HCT116 (cell line): Measurements from ENCODE around the gene DENND4A.

Source experiments
- CEBPB ChIP-seq: IDR thresholded peaks from 2 replicates; pipeline ENCODE4 v1.6.1; 2012; ENCODE audit warnings: low read depth
- EZH2 ChIP-seq: fragments of 200-600 bp; sonication (generic); IDR thresholded peaks from 2 replicates; pipeline ENCODE4 v1.6.1; 2017; ENCODE audit warnings: antibody characterized with exemption, mixed run types
- EZH2phosphoT487 ChIP-seq: fragments of 200-600 bp; IDR thresholded peaks from 2 replicates; pipeline ENCODE4 v1.6.1; 2018; ENCODE audit warnings: antibody characterized with exemption, borderline replicate concordance
- FOSL1 ChIP-seq: IDR thresholded peaks from 2 replicates; pipeline ENCODE4 v1.6.1; 2012; ENCODE audit warnings: low read depth
- POLR2A ChIP-seq: IDR thresholded peaks from 2 replicates; pipeline ENCODE4 v1.7.0; 2011; ENCODE audit warnings: borderline replicate concordance; ENCODE audit not compliant: insufficient read depth, insufficient read length; ENCODE audit errors: extremely low read depth
- POLR2AphosphoS5 ChIP-seq: IDR thresholded peaks from 2 replicates; pipeline ENCODE4 v1.6.1; 2011; ENCODE audit warnings: mild to moderate bottlenecking, low read depth, low read length, moderate library complexity
- YY1 ChIP-seq: IDR thresholded peaks from 2 replicates; pipeline ENCODE4 v1.6.1; 2011; ENCODE audit warnings: low read length, low read depth, moderate library complexity, mild to moderate bottlenecking; ENCODE audit not compliant: insufficient replicate concordance; ENCODE audit errors: extremely low read depth
- ZFX ChIP-seq: fragments of 450-650 bp; IDR thresholded peaks from 2 replicates; pipeline ENCODE4 v1.6.1; 2017
- ZNF274 ChIP-seq: fragments of 200-500 bp; sonication (Bioruptor generic); IDR thresholded peaks from 2 replicates; pipeline ENCODE4 v1.6.1; 2014; ENCODE audit warnings: mild to moderate bottlenecking, low read depth, low read length, inconsistent platforms
- TF ChIP-seq, protein P1 (sequence below): IDR thresholded peaks from 2 replicates; pipeline ENCODE4 v1.6.1; 2012; ENCODE audit warnings: low read depth
- TF ChIP-seq, protein P2 (sequence below), 3 experiments: fragments of 200-600 bp in 1 of 3; sonication (generic) in 1 of 3; IDR thresholded peaks in 2 of 3; conservative IDR thresholded peaks in 1 of 3; 2 replicates each; pipeline ENCODE4 v1.5.1; 2012 to 2017; ENCODE audit warnings: low read depth in 2 of 3, low read length in 2 of 3, antibody characterized with exemption in 1 of 3, borderline replicate concordance in 1 of 3, control low read depth in 1 of 3, mild to moderate bottlenecking in 1 of 3, mixed read lengths in 1 of 3, mixed run types in 1 of 3, moderate library complexity in 1 of 3; ENCODE audit not compliant: insufficient read depth in 1 of 3
- TF ChIP-seq, protein P3 (sequence below): IDR thresholded peaks from 2 replicates; pipeline ENCODE4 v1.6.1; 2011; ENCODE audit warnings: mild to moderate bottlenecking, low read length, moderate library complexity; ENCODE audit not compliant: insufficient replicate concordance; ENCODE audit errors: extremely low read depth
- TF ChIP-seq, protein P4 (sequence below): IDR thresholded peaks from 2 replicates; pipeline ENCODE4 v1.6.1; 2012
- TF ChIP-seq, protein P5 (sequence below): IDR thresholded peaks from 2 replicates; pipeline ENCODE4 v1.6.1; 2012

DNA sequence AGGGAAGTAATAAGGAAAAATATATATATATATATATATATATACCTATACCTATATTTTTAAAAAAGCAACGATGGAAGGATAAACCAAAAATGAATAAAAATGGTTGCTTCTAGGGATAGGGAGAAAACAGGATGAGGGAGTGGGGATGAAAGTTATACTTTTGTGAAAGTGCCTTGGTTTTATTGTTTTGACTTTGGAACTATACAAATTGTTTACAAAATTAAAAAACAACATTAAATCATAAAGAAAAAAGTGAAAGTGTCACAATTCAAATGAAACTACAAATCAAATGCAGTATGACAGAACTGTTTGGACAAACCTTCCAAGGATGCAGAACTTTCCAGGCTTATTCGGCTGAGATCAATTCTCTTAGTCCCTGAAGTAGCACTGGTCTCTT lies 116.0 kb downstream of the DENND4A start:
- TF ChIP-seq YY1 (no peak), ZNF274 (no peak), POLR2AphosphoS5 (no peak), POLR2A (no peak), EZH2phosphoT487 (no peak), CEBPB (no peak), EZH2 (no peak), FOSL1 (no peak), ZFX (no peak)
- TF ChIP-seq, protein P1, sequence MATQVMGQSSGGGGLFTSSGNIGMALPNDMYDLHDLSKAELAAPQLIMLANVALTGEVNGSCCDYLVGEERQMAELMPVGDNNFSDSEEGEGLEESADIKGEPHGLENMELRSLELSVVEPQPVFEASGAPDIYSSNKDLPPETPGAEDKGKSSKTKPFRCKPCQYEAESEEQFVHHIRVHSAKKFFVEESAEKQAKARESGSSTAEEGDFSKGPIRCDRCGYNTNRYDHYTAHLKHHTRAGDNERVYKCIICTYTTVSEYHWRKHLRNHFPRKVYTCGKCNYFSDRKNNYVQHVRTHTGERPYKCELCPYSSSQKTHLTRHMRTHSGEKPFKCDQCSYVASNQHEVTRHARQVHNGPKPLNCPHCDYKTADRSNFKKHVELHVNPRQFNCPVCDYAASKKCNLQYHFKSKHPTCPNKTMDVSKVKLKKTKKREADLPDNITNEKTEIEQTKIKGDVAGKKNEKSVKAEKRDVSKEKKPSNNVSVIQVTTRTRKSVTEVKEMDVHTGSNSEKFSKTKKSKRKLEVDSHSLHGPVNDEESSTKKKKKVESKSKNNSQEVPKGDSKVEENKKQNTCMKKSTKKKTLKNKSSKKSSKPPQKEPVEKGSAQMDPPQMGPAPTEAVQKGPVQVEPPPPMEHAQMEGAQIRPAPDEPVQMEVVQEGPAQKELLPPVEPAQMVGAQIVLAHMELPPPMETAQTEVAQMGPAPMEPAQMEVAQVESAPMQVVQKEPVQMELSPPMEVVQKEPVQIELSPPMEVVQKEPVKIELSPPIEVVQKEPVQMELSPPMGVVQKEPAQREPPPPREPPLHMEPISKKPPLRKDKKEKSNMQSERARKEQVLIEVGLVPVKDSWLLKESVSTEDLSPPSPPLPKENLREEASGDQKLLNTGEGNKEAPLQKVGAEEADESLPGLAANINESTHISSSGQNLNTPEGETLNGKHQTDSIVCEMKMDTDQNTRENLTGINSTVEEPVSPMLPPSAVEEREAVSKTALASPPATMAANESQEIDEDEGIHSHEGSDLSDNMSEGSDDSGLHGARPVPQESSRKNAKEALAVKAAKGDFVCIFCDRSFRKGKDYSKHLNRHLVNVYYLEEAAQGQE, result no peak
- TF ChIP-seq, protein P2, sequence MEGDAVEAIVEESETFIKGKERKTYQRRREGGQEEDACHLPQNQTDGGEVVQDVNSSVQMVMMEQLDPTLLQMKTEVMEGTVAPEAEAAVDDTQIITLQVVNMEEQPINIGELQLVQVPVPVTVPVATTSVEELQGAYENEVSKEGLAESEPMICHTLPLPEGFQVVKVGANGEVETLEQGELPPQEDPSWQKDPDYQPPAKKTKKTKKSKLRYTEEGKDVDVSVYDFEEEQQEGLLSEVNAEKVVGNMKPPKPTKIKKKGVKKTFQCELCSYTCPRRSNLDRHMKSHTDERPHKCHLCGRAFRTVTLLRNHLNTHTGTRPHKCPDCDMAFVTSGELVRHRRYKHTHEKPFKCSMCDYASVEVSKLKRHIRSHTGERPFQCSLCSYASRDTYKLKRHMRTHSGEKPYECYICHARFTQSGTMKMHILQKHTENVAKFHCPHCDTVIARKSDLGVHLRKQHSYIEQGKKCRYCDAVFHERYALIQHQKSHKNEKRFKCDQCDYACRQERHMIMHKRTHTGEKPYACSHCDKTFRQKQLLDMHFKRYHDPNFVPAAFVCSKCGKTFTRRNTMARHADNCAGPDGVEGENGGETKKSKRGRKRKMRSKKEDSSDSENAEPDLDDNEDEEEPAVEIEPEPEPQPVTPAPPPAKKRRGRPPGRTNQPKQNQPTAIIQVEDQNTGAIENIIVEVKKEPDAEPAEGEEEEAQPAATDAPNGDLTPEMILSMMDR (IDR thresholded peaks at IDR 0.05 in 2 of 3, conservative IDR thresholded peaks at IDR 0.05 in 1 of 3; ENCODE audit: borderline replicate concordance in 1 of 3, insufficient read depth in 1 of 3, low read depth in 2 of 3, low read length in 2 of 3), result no peak
- TF ChIP-seq, protein P3, sequence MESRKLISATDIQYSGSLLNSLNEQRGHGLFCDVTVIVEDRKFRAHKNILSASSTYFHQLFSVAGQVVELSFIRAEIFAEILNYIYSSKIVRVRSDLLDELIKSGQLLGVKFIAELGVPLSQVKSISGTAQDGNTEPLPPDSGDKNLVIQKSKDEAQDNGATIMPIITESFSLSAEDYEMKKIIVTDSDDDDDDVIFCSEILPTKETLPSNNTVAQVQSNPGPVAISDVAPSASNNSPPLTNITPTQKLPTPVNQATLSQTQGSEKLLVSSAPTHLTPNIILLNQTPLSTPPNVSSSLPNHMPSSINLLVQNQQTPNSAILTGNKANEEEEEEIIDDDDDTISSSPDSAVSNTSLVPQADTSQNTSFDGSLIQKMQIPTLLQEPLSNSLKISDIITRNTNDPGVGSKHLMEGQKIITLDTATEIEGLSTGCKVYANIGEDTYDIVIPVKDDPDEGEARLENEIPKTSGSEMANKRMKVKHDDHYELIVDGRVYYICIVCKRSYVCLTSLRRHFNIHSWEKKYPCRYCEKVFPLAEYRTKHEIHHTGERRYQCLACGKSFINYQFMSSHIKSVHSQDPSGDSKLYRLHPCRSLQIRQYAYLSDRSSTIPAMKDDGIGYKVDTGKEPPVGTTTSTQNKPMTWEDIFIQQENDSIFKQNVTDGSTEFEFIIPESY, result no peak
- TF ChIP-seq, protein P4, sequence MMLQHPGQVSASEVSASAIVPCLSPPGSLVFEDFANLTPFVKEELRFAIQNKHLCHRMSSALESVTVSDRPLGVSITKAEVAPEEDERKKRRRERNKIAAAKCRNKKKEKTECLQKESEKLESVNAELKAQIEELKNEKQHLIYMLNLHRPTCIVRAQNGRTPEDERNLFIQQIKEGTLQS, result no peak
- TF ChIP-seq, protein P5, sequence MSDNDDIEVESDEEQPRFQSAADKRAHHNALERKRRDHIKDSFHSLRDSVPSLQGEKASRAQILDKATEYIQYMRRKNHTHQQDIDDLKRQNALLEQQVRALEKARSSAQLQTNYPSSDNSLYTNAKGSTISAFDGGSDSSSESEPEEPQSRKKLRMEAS, result no peak
